ENCODE data around the gene RNF217.

DNA sequence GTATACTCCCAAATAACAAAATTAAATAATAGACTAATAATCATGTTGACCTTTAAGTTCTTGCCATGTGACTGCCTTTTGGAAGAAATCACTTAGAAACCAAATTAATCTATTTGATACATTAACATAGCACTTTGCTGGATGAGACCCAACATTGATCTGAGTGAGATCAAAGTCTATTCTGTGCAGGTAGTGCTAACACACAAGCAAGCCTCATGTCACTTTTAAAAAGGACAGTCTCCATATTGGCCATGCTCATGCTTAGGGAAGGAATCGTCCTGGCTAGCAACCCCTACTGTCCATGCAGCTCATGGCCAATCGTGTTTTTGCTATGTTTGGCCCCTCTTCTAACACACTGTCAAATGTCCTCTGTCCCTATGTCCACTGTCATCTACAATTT, 35.8 kb upstream of the RNF217 start:
- no peak for TF ChIP-seq POLR2A (IDR thresholded peaks at IDR 0.05)
- TF ChIP-seq, protein P1, sequence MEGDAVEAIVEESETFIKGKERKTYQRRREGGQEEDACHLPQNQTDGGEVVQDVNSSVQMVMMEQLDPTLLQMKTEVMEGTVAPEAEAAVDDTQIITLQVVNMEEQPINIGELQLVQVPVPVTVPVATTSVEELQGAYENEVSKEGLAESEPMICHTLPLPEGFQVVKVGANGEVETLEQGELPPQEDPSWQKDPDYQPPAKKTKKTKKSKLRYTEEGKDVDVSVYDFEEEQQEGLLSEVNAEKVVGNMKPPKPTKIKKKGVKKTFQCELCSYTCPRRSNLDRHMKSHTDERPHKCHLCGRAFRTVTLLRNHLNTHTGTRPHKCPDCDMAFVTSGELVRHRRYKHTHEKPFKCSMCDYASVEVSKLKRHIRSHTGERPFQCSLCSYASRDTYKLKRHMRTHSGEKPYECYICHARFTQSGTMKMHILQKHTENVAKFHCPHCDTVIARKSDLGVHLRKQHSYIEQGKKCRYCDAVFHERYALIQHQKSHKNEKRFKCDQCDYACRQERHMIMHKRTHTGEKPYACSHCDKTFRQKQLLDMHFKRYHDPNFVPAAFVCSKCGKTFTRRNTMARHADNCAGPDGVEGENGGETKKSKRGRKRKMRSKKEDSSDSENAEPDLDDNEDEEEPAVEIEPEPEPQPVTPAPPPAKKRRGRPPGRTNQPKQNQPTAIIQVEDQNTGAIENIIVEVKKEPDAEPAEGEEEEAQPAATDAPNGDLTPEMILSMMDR (IDR thresholded peaks at IDR 0.05 in 8 of 11, conservative IDR thresholded peaks at IDR 0.05 in 3 of 11), result no peak
